ENCODE measurements around the gene KIAA0232.

- TF ChIP-seq, protein P1, sequence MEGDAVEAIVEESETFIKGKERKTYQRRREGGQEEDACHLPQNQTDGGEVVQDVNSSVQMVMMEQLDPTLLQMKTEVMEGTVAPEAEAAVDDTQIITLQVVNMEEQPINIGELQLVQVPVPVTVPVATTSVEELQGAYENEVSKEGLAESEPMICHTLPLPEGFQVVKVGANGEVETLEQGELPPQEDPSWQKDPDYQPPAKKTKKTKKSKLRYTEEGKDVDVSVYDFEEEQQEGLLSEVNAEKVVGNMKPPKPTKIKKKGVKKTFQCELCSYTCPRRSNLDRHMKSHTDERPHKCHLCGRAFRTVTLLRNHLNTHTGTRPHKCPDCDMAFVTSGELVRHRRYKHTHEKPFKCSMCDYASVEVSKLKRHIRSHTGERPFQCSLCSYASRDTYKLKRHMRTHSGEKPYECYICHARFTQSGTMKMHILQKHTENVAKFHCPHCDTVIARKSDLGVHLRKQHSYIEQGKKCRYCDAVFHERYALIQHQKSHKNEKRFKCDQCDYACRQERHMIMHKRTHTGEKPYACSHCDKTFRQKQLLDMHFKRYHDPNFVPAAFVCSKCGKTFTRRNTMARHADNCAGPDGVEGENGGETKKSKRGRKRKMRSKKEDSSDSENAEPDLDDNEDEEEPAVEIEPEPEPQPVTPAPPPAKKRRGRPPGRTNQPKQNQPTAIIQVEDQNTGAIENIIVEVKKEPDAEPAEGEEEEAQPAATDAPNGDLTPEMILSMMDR (IDR thresholded peaks at IDR 0.05) = no peak
- TF ChIP-seq POLR2A (IDR thresholded peaks at IDR 0.05) = no peak
Measured at GRCh38 chr4:6910960-6911874, 128.7 kb downstream of the KIAA0232 start.
